ENCODE measurements around the gene IQCH. TPM values are rescaled to one million over a fixed set of nuclear protein-coding genes. Genes with fewer than 3 reads are reported as not detected.
"Not testable (repeated sequence)": the region's sequence is repeated elsewhere in the genome, so short reads cannot be mapped to it uniquely, and the experiment has no call there.

Gene IQCH
- total RNA-seq, 2 experiments from 2014 or later = 1.5 to 2.0 TPM

GRCh38 chr15:67335534-67336222, 81.1 kb downstream of the IQCH start:
- POLR2A ChIA-PET = no interaction called here
- CTCF ChIA-PET = no interaction called here

GRCh38 chr15:67340630-67341029, 86.0 kb downstream of the IQCH start:
- ChIA-PET POLR2A (no interaction called here), CTCF (no interaction called here)

GRCh38 chr15:67341539-67341938, 87.0 kb downstream of the IQCH start:
- ChIA-PET CTCF (no interaction called here), POLR2A (no interaction called here)

GRCh38 chr15:67343206-67343605, 88.6 kb downstream of the IQCH start:
- CTCF ChIA-PET = interaction anchor here (0.6 kb wide), 1 partner anchor 680 kb away, joined by 3 read pairs; no protein-coding TSS in a partner anchor
- POLR2A ChIA-PET = interaction anchor here (0.6 kb wide), 1 partner anchor 662 kb away, joined by 4 read pairs; no protein-coding TSS in a partner anchor

- CTCF ChIA-PET = no interaction called here
Observed at GRCh38 chr15:67349634-67350033, 95.0 kb downstream of the IQCH start.

GRCh38 chr15:67350042-67350441, 95.5 kb downstream of the IQCH start:
- CTCF ChIA-PET = no interaction called here

More at GRCh38 chr15:67349634-67350033, 95.0 kb downstream of the IQCH start:
- POLR2A ChIA-PET = no interaction called here

GRCh38 chr15:67358391-67358790, 103.8 kb downstream of the IQCH start:
- ChIA-PET POLR2A (no interaction called here), CTCF (no interaction called here)

More at GRCh38 chr15:67350042-67350441, 95.5 kb downstream of the IQCH start:
- POLR2A ChIA-PET = no interaction called here

GRCh38 chr15:67358812-67359211, 104.2 kb downstream of the IQCH start:
- CTCF ChIA-PET = no interaction called here
- POLR2A ChIA-PET = no interaction called here

- ChIA-PET POLR2A (no interaction called here), CTCF (no interaction called here)
Observed at GRCh38 chr15:67359431-67360079, 105.0 kb downstream of the IQCH start.

- ChIA-PET POLR2A (no interaction called here), CTCF (no interaction called here)
Observed at GRCh38 chr15:67361100-67361499, 106.5 kb downstream of the IQCH start.

GRCh38 chr15:67363712-67364111, 109.1 kb downstream of the IQCH start:
- POLR2A ChIA-PET, CTCF ChIA-PET: not testable (repeated sequence)

GRCh38 chr15:67365994-67366393, 111.4 kb downstream of the IQCH start:
- ChIA-PET CTCF (no interaction called here), POLR2A (no interaction called here)

GRCh38 chr15:67366904-67367303, 112.3 kb downstream of the IQCH start:
- POLR2A ChIA-PET = no interaction called here
- CTCF ChIA-PET = no interaction called here

GRCh38 chr15:67369359-67369998, 114.9 kb downstream of the IQCH start:
- CTCF ChIA-PET = no interaction called here
- POLR2A ChIA-PET = no interaction called here

- POLR2A ChIA-PET = no interaction called here
- CTCF ChIA-PET = no interaction called here
Observed at GRCh38 chr15:67370206-67370954, 115.8 kb downstream of the IQCH start.

GRCh38 chr15:67372543-67372942, 118.0 kb downstream of the IQCH start:
- CTCF ChIA-PET = no interaction called here
- POLR2A ChIA-PET = no interaction called here

GRCh38 chr15:67372986-67373675, 118.5 kb downstream of the IQCH start:
- CTCF ChIA-PET = no interaction called here

GRCh38 chr15:67373971-67374370, 119.4 kb downstream of the IQCH start:
- ChIA-PET POLR2A (no interaction called here), CTCF (no interaction called here)

More at GRCh38 chr15:67372986-67373675, 118.5 kb downstream of the IQCH start:
- POLR2A ChIA-PET = no interaction called here

- POLR2A ChIA-PET = no interaction called here
Observed at GRCh38 chr15:67379530-67379929, 124.9 kb downstream of the IQCH start.

GRCh38 chr15:67380921-67381320, 126.3 kb downstream of the IQCH start:
- ChIA-PET CTCF (no interaction called here), POLR2A (no interaction called here)

More at GRCh38 chr15:67379530-67379929, 124.9 kb downstream of the IQCH start:
- CTCF ChIA-PET = no interaction called here

Measured in activated CD8-positive, alpha-beta memory T cell treated with anti-CD3 and anti-CD28 coated beads for 36 hours (primary cell).